H54 (cell line): ENCODE results near the gene LDLRAD2.

Experiments used
- DNase-seq: peaks from one replicate; pipeline ENCODE4 v3.0.0; 2011; ENCODE audit warnings: low spot score, mixed read lengths; ENCODE audit not compliant: insufficient read length
- FAIRE-seq: peaks from 3 replicates; lab custom pipeline; 2011; peaks lifted over from hg19 to GRCh38; lab: Jason Lieb, UNC
- POLR2A ChIP-seq: IDR thresholded peaks from 2 replicates; pipeline ENCODE4 v1.6.1; 2011; ENCODE audit warnings: low read depth, mild to moderate bottlenecking, low read length

The LDLRAD2 gene

GRCh38 chr1:21838359-21839157, 26.5 kb downstream of the LDLRAD2 start:
- no peak for FAIRE-seq
- no peak for TF ChIP-seq POLR2A

GRCh38 chr1:21839337-21840037, 27.4 kb downstream of the LDLRAD2 start:
- no peak for TF ChIP-seq POLR2A
- DNase-seq (no peak), FAIRE-seq (no peak)

More at GRCh38 chr1:21838359-21839157, 26.5 kb downstream of the LDLRAD2 start:
- no peak for DNase-seq

GRCh38 chr1:21840981-21841380, 28.9 kb downstream of the LDLRAD2 start:
- DNase-seq (no peak), FAIRE-seq (no peak)
- TF ChIP-seq POLR2A, result no peak

GRCh38 chr1:21841852-21842466, 29.9 kb downstream of the LDLRAD2 start:
- TF ChIP-seq POLR2A, result no peak
- no peak for DNase-seq
- no peak for FAIRE-seq

- no peak for FAIRE-seq
- DNase-seq, result no peak
- TF ChIP-seq POLR2A, result no peak
Observed at GRCh38 chr1:21842606-21843162, 30.6 kb downstream of the LDLRAD2 start.

- TF ChIP-seq POLR2A, result no peak
- DNase-seq (no peak), FAIRE-seq (no peak)
Observed at GRCh38 chr1:21843208-21843607, 31.1 kb downstream of the LDLRAD2 start.

GRCh38 chr1:21843996-21844395, 31.9 kb downstream of the LDLRAD2 start:
- DNase-seq (no peak), FAIRE-seq (no peak)
- no peak for TF ChIP-seq POLR2A

- no peak for DNase-seq
- no peak for FAIRE-seq
- no peak for TF ChIP-seq POLR2A
Observed at GRCh38 chr1:21845646-21846641, 33.9 kb downstream of the LDLRAD2 start.

GRCh38 chr1:21847223-21848205, 35.4 kb downstream of the LDLRAD2 start:
- no peak for DNase-seq
- FAIRE-seq, result no peak
- no peak for TF ChIP-seq POLR2A

GRCh38 chr1:21848524-21849174, 36.6 kb downstream of the LDLRAD2 start:
- FAIRE-seq (no peak), DNase-seq (no peak)
- no peak for TF ChIP-seq POLR2A

GRCh38 chr1:21849909-21850576, 38.0 kb downstream of the LDLRAD2 start:
- DNase-seq (no peak), FAIRE-seq (no peak)
- no peak for TF ChIP-seq POLR2A
